ENCODE results near the gene TSPYL6.
"Not testable (repeated sequence)": the region's sequence is repeated elsewhere in the genome, so short reads cannot be mapped to it uniquely, and the experiment has no call there.

Gene TSPYL6

DNA sequence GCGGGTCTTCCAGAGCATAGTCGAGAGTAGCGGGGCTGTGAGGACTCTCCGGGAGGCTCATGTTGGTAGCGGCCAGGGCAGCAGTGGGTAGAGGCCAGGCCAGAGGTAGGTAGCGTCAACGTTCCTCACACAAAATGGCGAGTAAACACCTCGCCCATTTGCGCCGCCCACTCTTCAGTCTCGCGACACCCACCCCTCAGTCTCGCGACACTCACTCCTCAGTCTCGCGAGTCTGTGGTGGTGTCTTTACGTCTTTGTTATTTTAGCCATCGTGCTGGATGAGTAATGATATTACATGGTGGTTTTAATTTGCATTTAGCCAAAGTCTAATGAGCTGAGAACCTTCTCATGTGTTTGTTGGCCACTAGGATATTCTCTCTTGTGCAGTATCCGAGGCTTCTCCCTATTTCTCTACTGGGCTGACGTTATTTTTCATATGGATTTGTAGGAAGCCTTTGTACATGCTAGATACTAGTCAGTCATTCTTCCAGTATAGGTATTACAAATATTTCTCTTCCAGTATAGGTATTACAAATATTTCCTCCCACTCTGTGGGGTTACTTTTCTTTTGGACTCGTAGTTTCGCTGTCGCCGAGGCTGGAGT lies at the start of gene TSPYL6:
TSS of gene TSPYL6 (minus strand) at position 139 of the 604 bp plus-strand sequence. CDS start at position 61, 78 bp downstream.
- DNase-seq: no peak

DNA sequence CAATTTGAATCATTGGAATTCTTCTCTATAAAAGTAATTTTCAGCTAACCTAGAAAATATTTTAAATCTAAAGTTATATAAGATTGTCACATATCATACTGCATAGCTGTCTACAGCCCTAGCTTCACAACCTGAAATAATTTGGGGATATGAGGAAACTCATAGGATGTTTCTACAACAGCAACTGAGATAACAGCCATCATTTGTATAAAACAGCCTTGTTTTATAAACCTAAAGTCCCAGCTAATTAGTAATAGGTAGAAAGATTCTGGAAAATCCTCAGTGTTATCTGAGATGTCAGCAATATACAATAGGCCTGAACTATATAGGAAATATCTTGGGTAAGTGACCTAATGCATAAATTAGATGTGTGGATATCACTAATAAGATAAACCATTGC lies 47.6 kb upstream of the TSPYL6 start:
- no peak for DNase-seq

DNA sequence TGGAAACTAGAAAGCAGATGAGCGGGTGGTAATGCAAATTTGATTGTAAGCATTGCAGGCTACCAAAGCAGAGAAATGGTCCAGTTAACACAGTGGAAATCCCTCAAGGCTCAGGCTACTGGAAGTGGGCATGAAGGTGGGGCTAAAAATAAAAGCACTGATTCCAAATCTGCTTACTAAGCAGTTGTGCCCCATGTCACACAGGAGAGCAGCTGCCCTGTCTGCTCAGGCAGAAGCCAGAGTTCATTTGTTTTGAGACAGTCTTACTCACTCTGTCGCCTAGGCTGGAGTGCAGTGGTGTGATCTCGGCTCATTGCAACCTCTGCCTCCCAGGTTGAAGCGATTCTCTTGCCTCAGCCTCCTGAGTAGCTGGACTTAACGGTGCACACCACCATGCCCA lies 42.5 kb upstream of the TSPYL6 start:
- DNase-seq: no peak

GRCh38 chr2:54295911-54296310 lies 39.9 kb upstream of the TSPYL6 start:
- no peak for DNase-seq

- DNase-seq: not testable (repeated sequence)
Measured at GRCh38 chr2:54294665-54295064, 38.6 kb upstream of the TSPYL6 start.

DNA sequence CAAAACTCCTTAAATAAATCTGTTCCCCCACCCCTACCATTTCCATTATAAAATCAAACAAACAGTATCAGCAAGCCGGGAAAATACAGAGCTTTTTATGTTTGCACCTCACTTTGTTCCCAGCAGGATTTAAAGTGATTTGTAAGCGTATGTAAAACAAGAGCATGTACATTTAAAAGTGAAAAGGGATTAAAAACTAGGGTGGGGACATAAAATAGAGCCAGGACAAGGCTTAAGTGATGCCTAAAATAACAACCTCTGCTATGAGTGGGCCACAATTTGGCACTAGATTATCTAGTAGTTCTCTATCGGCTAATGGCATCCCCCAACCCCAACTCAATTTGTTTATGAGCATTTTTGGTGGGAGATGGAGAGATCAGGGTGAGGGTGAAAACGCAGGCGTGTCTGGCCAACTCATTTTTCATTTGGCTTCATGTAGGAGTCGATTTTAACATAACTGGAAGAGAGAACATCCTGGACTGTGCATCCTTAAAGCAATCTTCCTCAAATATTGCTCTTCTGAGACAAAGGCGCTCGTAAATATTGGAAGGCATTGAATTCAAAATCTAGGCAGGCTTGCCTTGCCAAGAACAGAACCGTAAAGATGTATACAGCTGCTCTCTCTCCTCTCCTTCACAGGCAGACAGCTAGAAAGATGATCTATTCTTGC lies 34.5 kb upstream of the TSPYL6 start:
- DNase-seq: no peak

DNA sequence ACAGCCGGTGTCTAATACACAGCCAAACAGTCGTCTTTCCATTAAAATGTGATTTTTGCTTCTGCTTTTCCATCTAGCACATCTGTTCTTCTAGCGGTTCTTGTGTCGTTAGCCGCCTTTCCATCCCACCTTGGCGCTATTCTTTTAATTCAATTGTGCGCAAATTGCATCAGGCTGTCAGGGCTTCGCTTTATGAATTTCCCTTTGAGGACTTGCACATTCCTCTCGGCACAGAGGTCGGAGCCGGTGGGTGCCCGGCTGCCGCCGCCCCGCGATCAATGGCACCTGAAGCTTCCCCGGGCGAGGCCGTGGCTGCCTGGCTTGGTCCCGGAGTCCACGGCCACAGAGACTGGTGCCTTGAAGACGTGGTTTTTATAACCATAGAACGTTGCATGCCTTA lies 33.9 kb upstream of the TSPYL6 start:
- no peak for DNase-seq

DNA sequence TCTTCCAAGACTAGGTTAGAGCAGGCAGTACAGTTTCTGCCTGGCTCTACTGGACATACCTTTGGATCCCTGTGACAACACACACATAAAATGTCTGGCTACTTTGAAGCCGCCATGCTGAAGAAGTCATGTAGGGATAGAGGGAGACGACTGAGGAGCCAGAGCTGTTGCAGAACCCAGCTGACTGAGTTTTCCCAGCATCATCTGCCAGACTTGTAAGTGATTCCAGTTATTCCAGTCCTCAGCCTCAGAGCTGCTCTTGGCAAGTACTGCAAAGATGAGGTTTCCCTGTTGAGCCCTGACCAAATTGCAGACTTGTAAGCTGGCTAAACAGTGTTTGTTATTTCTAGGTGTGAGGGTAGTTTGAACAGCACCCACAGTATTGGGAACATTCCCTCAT lies 31.5 kb upstream of the TSPYL6 start:
- DNase-seq: no peak

GRCh38 chr2:54285451-54285850 lies 29.4 kb upstream of the TSPYL6 start:
- DNase-seq: no peak

- no peak for DNase-seq
Measured at GRCh38 chr2:54284826-54285225, 28.8 kb upstream of the TSPYL6 start.

- no peak for DNase-seq
Measured at GRCh38 chr2:54279385-54279784, 23.4 kb upstream of the TSPYL6 start.

GRCh38 chr2:54275541-54275940 lies 19.5 kb upstream of the TSPYL6 start:
- DNase-seq: no peak

- peak; percentile 51 for DNase-seq
Measured at GRCh38 chr2:54274781-54275242, 18.8 kb upstream of the TSPYL6 start.

- DNase-seq: no peak
Measured at GRCh38 chr2:54271843-54272627, 16.0 kb upstream of the TSPYL6 start.

DNA sequence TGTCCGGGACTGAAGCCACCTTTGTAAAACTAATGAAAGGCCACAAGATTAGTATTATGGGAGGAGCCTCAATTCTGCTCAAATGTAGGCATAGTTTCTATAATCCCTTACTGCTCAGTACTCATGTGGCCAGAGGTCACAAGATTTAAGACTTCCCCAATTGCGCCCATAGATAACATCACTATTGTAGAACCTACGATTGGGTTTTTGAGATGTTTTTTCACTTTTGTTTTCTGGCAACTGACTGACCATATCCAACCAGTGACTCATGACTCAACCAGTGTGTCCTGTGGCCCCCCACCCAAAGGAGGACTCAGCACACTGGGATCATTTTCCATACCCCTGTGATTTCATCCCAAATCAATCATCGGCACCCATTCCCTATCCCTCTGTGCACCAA lies 15.2 kb upstream of the TSPYL6 start:
- no peak for DNase-seq

GRCh38 chr2:54267577-54267976 lies 11.5 kb upstream of the TSPYL6 start:
- no peak for DNase-seq

DNA sequence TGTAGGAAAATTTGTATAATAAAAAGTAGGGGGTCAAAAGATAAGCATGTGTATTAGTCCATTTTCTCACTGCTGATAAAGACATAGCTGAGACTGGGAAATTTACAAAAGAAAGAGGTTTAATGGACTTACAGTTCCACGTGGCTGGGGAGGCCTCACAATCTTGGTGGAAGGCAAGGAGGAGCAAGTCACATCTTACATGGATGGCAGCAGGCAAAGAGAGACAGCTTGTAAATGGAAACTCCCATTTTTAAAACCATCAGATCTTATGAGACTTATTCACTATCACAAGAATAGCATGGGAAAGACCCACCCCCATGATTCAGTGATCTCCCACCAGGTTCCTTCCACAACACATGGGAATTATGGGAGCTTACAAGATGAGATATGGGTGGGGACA lies 9.1 kb upstream of the TSPYL6 start:
- not testable (repeated sequence) for DNase-seq

DNA sequence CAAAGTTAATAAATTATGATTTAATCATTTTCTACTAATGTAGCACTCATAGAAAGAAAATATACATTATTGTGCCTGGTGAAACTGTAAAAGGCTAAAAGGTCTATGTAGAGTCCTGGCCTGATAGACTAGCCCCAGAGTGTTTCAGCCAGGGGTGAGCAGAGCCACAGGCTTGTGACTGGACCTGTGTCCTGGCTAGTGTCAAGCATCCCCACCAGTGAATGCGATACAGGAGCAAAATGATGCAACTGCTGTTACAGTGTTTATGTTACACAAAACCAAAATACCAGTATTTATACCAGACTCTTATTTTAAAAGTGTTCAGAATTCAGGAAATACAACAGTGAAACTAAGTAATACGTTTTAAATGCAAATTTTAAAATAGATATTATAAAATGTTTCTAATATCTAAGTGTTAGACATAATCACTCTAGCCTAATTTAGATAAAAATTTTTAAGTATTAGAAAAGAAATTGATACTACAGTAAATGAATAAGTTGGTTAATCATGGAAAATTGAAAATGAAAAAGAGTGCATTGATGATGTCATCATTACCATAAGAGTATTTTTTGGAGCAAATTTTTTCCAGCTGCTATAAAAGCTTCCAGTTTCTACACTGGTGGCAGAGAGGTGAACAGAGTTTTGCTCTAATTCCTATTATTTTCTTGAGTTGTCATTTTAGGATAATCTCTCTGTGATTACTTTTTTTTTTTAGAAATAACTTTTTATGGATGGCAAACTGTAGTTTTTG lies 6.2 kb upstream of the TSPYL6 start:
- no peak for DNase-seq

- DNase-seq: no peak
Measured at GRCh38 chr2:54261537-54261936, 5.5 kb upstream of the TSPYL6 start.

- no peak for DNase-seq
Measured at GRCh38 chr2:54260241-54260595, 4.2 kb upstream of the TSPYL6 start.

GRCh38 chr2:54259413-54260240 lies 3.6 kb upstream of the TSPYL6 start:
- DNase-seq: no peak

GRCh38 chr2:54258166-54258565 lies 2.1 kb upstream of the TSPYL6 start:
- no peak for DNase-seq
